Sigmoid colon (tissue), 7 donors: ENCODE measurements around the gene SMC1A. TPM values are rescaled to one million over a fixed set of nuclear protein-coding genes. Genes with fewer than 3 reads are reported as not detected.

Source experiments
- DNase-seq: peaks from one replicate; pipeline ENCODE4 v3.0.0-alpha.2; 2019
- H3K27ac ChIP-seq, 4 donors: fragments of 200-600 bp; sonication (generic); one replicate each; pipeline ENCODE4 v1.5.1; 2016 to 2019; ENCODE audit warnings: mild to moderate bottlenecking in 1 of 4
- H3K27me3 ChIP-seq, 3 donors: fragments of 200-600 bp; sonication (generic); one replicate each; pipeline ENCODE4 v1.5.1; 2019; ENCODE audit warnings: mild to moderate bottlenecking in 1 of 3
- H3K36me3 ChIP-seq, 4 donors: fragments of 200-600 bp; sonication (generic); one replicate each; pipeline ENCODE4 v1.5.1; 2016 to 2019
- H3K4me1 ChIP-seq, 4 donors: fragments of 200-600 bp; sonication (generic); one replicate each; pipeline ENCODE4 v1.5.1; 2017 to 2019
- H3K4me3 ChIP-seq, 4 donors: fragments of 200-600 bp; sonication (generic); one replicate each; pipeline ENCODE4 v1.5.1; 2017 to 2019; ENCODE audit warnings: mild to moderate bottlenecking in 2 of 4, moderate library complexity in 1 of 4
- H3K9me3 ChIP-seq, 4 donors: fragments of 200-600 bp in 3 of 4; sonication (generic) in 3 of 4; one replicate each; pipeline versions ENCODE4 v1.5.1 to v1.6.1; 2013 to 2019
- CTCF ChIP-seq, 4 experiments: fragments of 450-650 bp in 3 of 4; fragments of 200-600 bp in 1 of 4; IDR thresholded peaks; one replicate each; pipeline ENCODE4 v1.5.1; 2016 to 2019; ENCODE audit warnings: antibody characterized with exemption in 4 of 4, mild to moderate bottlenecking in 3 of 4, moderate library complexity in 2 of 4
- EP300 ChIP-seq, 4 donors: sonication (generic); formaldehyde crosslinking; IDR thresholded peaks; one replicate each; pipeline ENCODE4 v1.6.1; 2017; ENCODE audit warnings: antibody characterized with exemption in 4 of 4
- POLR2A ChIP-seq, 2 donors: fragments of 450-650 bp; IDR thresholded peaks; one replicate each; pipeline ENCODE4 v1.6.1; 2016; ENCODE audit warnings: antibody characterized with exemption in 2 of 2, mild to moderate bottlenecking in 2 of 2, moderate library complexity in 2 of 2
- POLR2AphosphoS5 ChIP-seq, 4 donors: sonication (generic); formaldehyde crosslinking; IDR thresholded peaks; one replicate each; pipeline ENCODE4 v1.6.1; 2017; ENCODE audit warnings: antibody characterized with exemption in 4 of 4
- WGBS, 2 donors: extraction: QIAGEN DNeasy Blood & Tissue Kit; methylation state at CpG; one replicate each; pipeline ENCODE4 v1.1.7; 2013; 5-methylcytosine and 5-hydroxymethylcytosine counted together
- intact Hi-C: fragments of 100-400 bp; cut with DNase I; formaldehyde crosslinking; loops from one replicate; pipeline ENCODE4 v1.15.1; 2023
- polyA plus RNA-seq, 3 donors: library from polyadenylated mRNA; stranded (reverse); fragments of 200-250 nt; gene quantifications; one replicate each; pipeline ENCODE4 v1.2.3, GENCODE V29; 2013
- small RNA-seq, 3 donors: library from RNA; depleted of rRNA; stranded (forward); fragments of <200 nt; gene quantifications; one replicate each; pipeline ENCODE3, GENCODE V24; 2016
- total RNA-seq, 4 donors: library from RNA; depleted of rRNA; stranded (reverse); fragments of >200 nt; gene quantifications; one replicate each; pipeline ENCODE4 v1.1.0, GENCODE V29; 2016
- donor health status: healthy with polysubstance abuse.
- donor health status: Bipolar disorder and iron deficiency.
- donor health status: healthy.

Gene SMC1A
- total and polyA plus RNA-seq, 7 donors: 4.2 to 45.7 (median 27.8) TPM

- Histone ChIP-seq H3K9me3 (no peaks in the 10 kb centered on the region), H3K4me3 (no peak overlapping the region), H3K27ac (no peak overlapping the region), H3K36me3 (no peaks in the 10 kb centered on the region), H3K27me3 (peaks cover 0 to 12% (median 0%) of the 10 kb centered on the region in 3 donors), H3K4me1 (peaks cover 0 to 12% (median 2%) of the 10 kb centered on the region in 4 donors)
- no peak for TF ChIP-seq POLR2A (IDR thresholded peaks at IDR 0.05)
- TF ChIP-seq POLR2AphosphoS5 (IDR thresholded peaks at IDR 0.05): no peak
- no peak for TF ChIP-seq EP300 (IDR thresholded peaks at IDR 0.05)
- TF ChIP-seq CTCF (IDR thresholded peaks at IDR 0.05): no peak
- intact Hi-C loops: no loop called here
- no peak for DNase-seq
- 71 to 84% methylated on average over 1 of the region's 1 CpG for WGBS, 2 donors
Observed at GRCh38 chrX:53324803-53325202, 97.7 kb downstream of the SMC1A start.

Small RNA genes within 50 kb of the gene (small RNA-seq; reads per million reads assigned to genes)
- gene AC245102.2 (0 reads per million in 3 donors), gene MIR6857 (0 reads per million in 3 donors), gene RF00019 (0 reads per million in 3 donors), gene VTRNA3-1P (0 reads per million in 3 donors)

Other genes starting within 250 kb of the SMC1A start
- gene KDM5C, start 197.4 kb downstream of the SMC1A start, total RNA-seq: 10 to 100 TPM; 42.1 to 73.4 (median 69.2) TPM
- gene KDM5C, start 197.4 kb downstream of the SMC1A start, polyA plus RNA-seq: 10 to 100 TPM; 15.6 to 38.7 (median 16.2) TPM
- 10 to 100 TPM; 13.6 to 21.4 (median 17.8) TPM for gene IQSEC2, start 141.1 kb downstream of the SMC1A start, total RNA-seq
- 10 to 100 TPM; 18.6 to 27.5 (median 19.9) TPM for gene IQSEC2, start 141.1 kb downstream of the SMC1A start, polyA plus RNA-seq
- under 1 TPM in 3 of 4 donors, not detected in 1; 0.36 to 0.82 (median 0.54) TPM for gene RIBC1, start 219 bp upstream of the SMC1A start, total RNA-seq
- under 1 TPM; 0.60 to 0.92 (median 0.73) TPM for gene RIBC1, start 219 bp upstream of the SMC1A start, polyA plus RNA-seq
- gene HSD17B10, start 11.7 kb upstream of the SMC1A start, total RNA-seq: 10 to 100 TPM; 44.6 to 67.4 (median 63.4) TPM
- 100 to 1,000 TPM in 1 of 3 donors, 10 to 100 TPM in 2; 73.8 to 102 (median 81.1) TPM for gene HSD17B10, start 11.7 kb upstream of the SMC1A start, polyA plus RNA-seq